A549 (cell line): Measurements from ENCODE around the gene TAF4B.

Source experiments
- CHD4 ChIP-seq: fragments of 200-600 bp; sonication (generic); IDR thresholded peaks from 2 replicates; pipeline ENCODE4 v1.6.1; 2016; ENCODE audit warnings: antibody characterized with exemption, mild to moderate bottlenecking, borderline replicate concordance
- RFX5 ChIP-seq: fragments of 450-650 bp; IDR thresholded peaks from 2 replicates; pipeline ENCODE4 v1.7.1; 2014; ENCODE audit warnings: antibody characterized with exemption, mild to moderate bottlenecking, moderate library complexity

DNA sequence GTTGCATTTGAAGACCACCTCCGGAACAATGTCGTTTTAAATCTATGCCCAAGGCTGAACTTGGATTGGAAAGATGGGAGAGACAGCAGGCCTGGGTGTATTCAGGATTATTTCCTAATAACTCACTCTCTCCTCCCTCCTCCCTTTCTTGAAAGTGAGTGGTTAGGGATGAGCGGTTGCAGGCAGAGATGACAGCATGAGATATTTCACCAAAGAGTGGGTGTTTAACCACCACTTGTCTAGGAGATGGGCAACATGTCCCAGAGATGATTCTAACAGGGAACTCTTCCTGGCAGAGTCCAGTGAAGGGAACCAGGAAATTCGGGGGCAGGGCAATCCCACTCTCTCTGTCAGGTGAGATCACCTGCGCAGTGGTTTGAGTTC, 198.9 kb downstream of the TAF4B start:
- TF ChIP-seq RFX5, result no peak
- no peak for TF ChIP-seq CHD4
